ENCODE results near the gene MAPK7. TPM values are rescaled to one million over a fixed set of nuclear protein-coding genes. Genes with fewer than 3 reads are reported as not detected.

Gene MAPK7
- total and polyA plus RNA-seq, 2 of the 8 experiments (the other 6 are each of a cell fraction or from before 2014, with no cell fraction given) = 15.2 to 28.1 TPM

- Histone ChIP-seq H2BK20ac (ENCODE audit: low read length) (no peak overlapping the region), H2AFZ (ENCODE audit: low read length) (no peak overlapping the region), H3K18ac (ENCODE audit: extremely low read depth, low read length) (no peak overlapping the region), H2AK5ac (ENCODE audit: low read depth, low read length) (no peak overlapping the region), H4K5ac (ENCODE audit: insufficient read length, low read depth, low read length) (no peak overlapping the region), H2BK12ac (ENCODE audit: low read depth, low read length) (no peak overlapping the region), H3K14ac (ENCODE audit: insufficient read length) (no peak overlapping the region), H3K9me3 (ENCODE audit: insufficient read depth in 2 of 2, low read depth in 1 of 2, low read length in 1 of 2) (no peaks in the 10 kb centered on the region), H3K36me3 (ENCODE audit: control insufficient read depth in 2 of 4, insufficient read depth in 4 of 4, low read length in 3 of 4) (peaks cover 33 to 61% (median 40%) of the 10 kb centered on the region in 4 experiments), H2BK5ac (ENCODE audit: low read depth, low read length) (no peak overlapping the region), H3K4me3 (ENCODE audit: extremely low read depth in 1 of 4, insufficient read depth in 2 of 4, low read depth in 3 of 4, low read length in 4 of 4) (no peak overlapping the region), H3K23ac (ENCODE audit: insufficient read length) (no peak overlapping the region), H3K4ac (replicated peaks; ENCODE audit: insufficient read length, low read depth, low read length) (no peak overlapping the region), H4K8ac (ENCODE audit: extremely low read depth, insufficient read depth, low read length) (no peak overlapping the region), H2BK120ac (replicated peaks; ENCODE audit: low read depth, low read length) (no peak overlapping the region), H3K4me2 (ENCODE audit: insufficient read depth in 1 of 2, low read depth in 2 of 2, low read length in 2 of 2) (no peak overlapping the region), H3K27me3 (replicated peaks in 1 of 4; ENCODE audit: control insufficient read depth in 3 of 4, extremely low read depth in 1 of 4, insufficient read depth in 3 of 4, low read length in 3 of 4) (no peaks in the 10 kb centered on the region), H4K91ac (replicated peaks; ENCODE audit: insufficient read length, low read length) (no peak overlapping the region), H3K79me1 (ENCODE audit: low read depth, low read length) (peaks cover 13% of the 10 kb centered on the region), H3K56ac (replicated peaks; ENCODE audit: insufficient read length, low read depth, low read length) (no peak overlapping the region), H3K79me2 (ENCODE audit: control insufficient read depth in 1 of 2, insufficient read depth in 2 of 2, low read length in 2 of 2) (peaks cover 0 to 27% of the 10 kb centered on the region in 2 experiments; a peak in 2 of 4 replicates), H4K20me1 (replicated peaks in 1 of 2; ENCODE audit: control insufficient read depth in 1 of 2, insufficient read depth in 2 of 2, low read length in 2 of 2) (peaks cover 3 to 29% of the 10 kb centered on the region in 2 experiments), H2BK15ac (ENCODE audit: low read length) (no peak overlapping the region), H3K4me1 (replicated peaks in 1 of 4; ENCODE audit: control insufficient read depth in 3 of 4, insufficient read depth in 4 of 4, low read length in 3 of 4) (peaks cover 3 to 11% (median 4%) of the 10 kb centered on the region in 4 experiments), H3K23me2 (ENCODE audit: low read depth, low read length) (peaks cover 8% of the 10 kb centered on the region; the same call in 1 of the 2 replicates), H3K27ac (ENCODE audit: low read depth, low read length) (peak overlapping the region; percentile 33; the same call in 1 of the 2 replicates), H3K9ac (replicated peaks in 1 of 4; ENCODE audit: extremely low read depth in 1 of 4, low read depth in 3 of 4, low read length in 3 of 4) (no peak overlapping the region)
- WGBS, 2 experiments (ENCODE audit: extremely low coverage in 1 of 2, insufficient coverage in 1 of 2, insufficient read length in 1 of 2, insufficient replicate concordance in 2 of 2, low coverage in 1 of 2, low lambda C conversion rate in 2 of 2, missing lambda C conversion rate in 1 of 2) = 100% methylated on average over 5 of the region's 7 CpGs; no CpG with 5 or more reads in 1 of the 2 experiments
- DNase-seq (ENCODE audit: low read depth in 1 of 2, low spot score in 2 of 2) (no peak), FAIRE-seq (no peak)
- ChIA-PET CTCF (ENCODE audit: partially characterized antibody) (interaction anchor here (1.9 to 2.0 kb wide), 2 partner anchors 16 kb away, joined by 4 to 7 read pairs; no protein-coding TSS in a partner anchor), POLR2A (ENCODE audit: partially characterized antibody) (interaction anchor here (0.9 to 1.7 kb wide), 2 partner anchors 16 kb away, joined by 4 read pairs; no protein-coding TSS in a partner anchor)
- no peak for TF ChIP-seq BCL11A (IDR thresholded peaks at IDR 0.05; ENCODE audit: low read depth in 2 of 2, low read length in 2 of 2)
- TF ChIP-seq RFX5 (IDR thresholded peaks at IDR 0.05; ENCODE audit: borderline replicate concordance, low read depth, low read length) = no peak
- no peak for TF ChIP-seq TEAD4 (IDR thresholded peaks at IDR 0.05; ENCODE audit: low read depth, low read length)
- no peak for TF ChIP-seq SRF (IDR thresholded peaks at IDR 0.05; ENCODE audit: low read depth, low read length)
These were observed 3.1 kb downstream of the MAPK7 start for GRCh38 chr17:19381361-19381740.

Measured in H1 (cell line).